ENCODE data around the gene ZNF205.

The ZNF205 gene

GRCh38 chr16:3084969-3085670 is 27.3 kb upstream of the ZNF205 start:
- no peak for DNase-seq

- DNase-seq = no peak
These were observed 26.4 kb upstream of the ZNF205 start for GRCh38 chr16:3085868-3086595.

- no peak for DNase-seq
These were observed 25.7 kb upstream of the ZNF205 start for GRCh38 chr16:3086596-3087242.

- DNase-seq = no peak
These were observed 24.8 kb upstream of the ZNF205 start for GRCh38 chr16:3087243-3088235.

GRCh38 chr16:3088450-3088849 is 23.9 kb upstream of the ZNF205 start:
- no peak for DNase-seq

- DNase-seq = no peak
These were observed 23.3 kb upstream of the ZNF205 start for GRCh38 chr16:3088925-3089716.

GRCh38 chr16:3089717-3090592 is 22.4 kb upstream of the ZNF205 start:
- no peak for DNase-seq

GRCh38 chr16:3091551-3091950 is 20.8 kb upstream of the ZNF205 start:
- DNase-seq = no peak

- peak in 1 of 58 donors; percentile 7 for DNase-seq
These were observed 19.9 kb upstream of the ZNF205 start for GRCh38 chr16:3092501-3092941.

GRCh38 chr16:3094289-3095027 is 17.9 kb upstream of the ZNF205 start:
- no peak for DNase-seq

GRCh38 chr16:3095869-3096268 is 16.5 kb upstream of the ZNF205 start:
- no peak for DNase-seq

- no peak for DNase-seq
These were observed 16.0 kb upstream of the ZNF205 start for GRCh38 chr16:3096362-3096761.

GRCh38 chr16:3097266-3097665 is 15.1 kb upstream of the ZNF205 start:
- no peak for DNase-seq

- no peak for DNase-seq
These were observed 13.7 kb upstream of the ZNF205 start, which contains the start of gene ZSCAN10 for GRCh38 chr16:3098459-3099394. ZSCAN10 (minus strand) TSS chr16:3099294; CDS start chr16:3092937, 6,357 bp downstream.

GRCh38 chr16:3099395-3099731 is 13.0 kb upstream of the ZNF205 start:
- DNase-seq = no peak

- peak in 42 of 58 donors; percentile 5 to 66 (median 32) for DNase-seq
These were observed 12.5 kb upstream of the ZNF205 start for GRCh38 chr16:3099732-3100499.
